HG02884 (cell line): Measurements from ENCODE around the gene PPP1R12A.
"Not testable (repeated sequence)": the region's sequence is repeated elsewhere in the genome, so short reads cannot be mapped to it uniquely, and the experiment has no call there.

Experiments used
- ATAC-seq: cut with Tn5 transposase; IDR thresholded peaks from one replicate; pipeline ENCODE4 v1.9.1; 2021; ENCODE audit warnings: mild to moderate bottlenecking, moderate library complexity; ENCODE audit not compliant: unreplicated experiment

The PPP1R12A gene

GRCh38 chr12:79895804-79896203 lies 39.1 kb downstream of the PPP1R12A start:
- no peak for ATAC-seq

DNA sequence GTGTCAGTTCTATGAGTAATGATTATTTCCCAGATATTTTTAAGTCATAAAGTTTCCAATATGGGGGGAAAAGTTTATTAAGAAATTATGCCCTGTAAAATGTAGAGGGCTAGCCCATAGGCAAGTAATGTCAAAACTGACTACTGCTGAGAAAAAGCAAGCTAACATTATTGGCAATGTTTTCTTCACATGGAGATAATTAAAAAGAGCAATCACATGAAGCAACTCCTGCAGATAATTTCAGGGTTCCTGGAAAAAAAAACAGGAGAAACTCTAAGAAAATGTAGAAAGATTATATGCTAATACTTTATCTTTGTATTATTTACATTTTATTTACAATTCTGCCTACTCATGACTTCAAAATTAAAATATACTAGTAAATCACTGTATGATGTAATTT lies 39.8 kb downstream of the PPP1R12A start:
- ATAC-seq = no peak

- no peak for ATAC-seq
These were observed 43.3 kb downstream of the PPP1R12A start for GRCh38 chr12:79891506-79892162.

DNA sequence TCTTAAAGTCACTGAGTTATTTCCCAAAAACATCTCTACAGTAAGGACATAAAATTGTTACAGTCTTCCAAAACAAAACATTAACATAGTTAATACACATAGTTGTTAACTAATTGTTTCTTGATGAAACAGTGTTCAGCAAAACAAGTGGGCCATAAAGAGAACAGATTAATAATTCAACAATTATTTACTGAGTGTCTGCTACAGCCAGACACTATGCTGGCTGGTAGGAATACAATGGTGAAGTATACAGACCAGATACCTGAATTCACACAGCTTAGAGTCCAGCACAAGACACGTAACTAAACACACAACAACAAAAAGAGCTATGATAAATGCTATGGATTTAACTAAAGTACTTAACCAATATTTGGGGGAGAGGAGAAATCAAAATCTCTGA lies 47.0 kb downstream of the PPP1R12A start:
- ATAC-seq = no peak

GRCh38 chr12:79886917-79887519 lies 47.9 kb downstream of the PPP1R12A start:
- ATAC-seq = no peak

DNA sequence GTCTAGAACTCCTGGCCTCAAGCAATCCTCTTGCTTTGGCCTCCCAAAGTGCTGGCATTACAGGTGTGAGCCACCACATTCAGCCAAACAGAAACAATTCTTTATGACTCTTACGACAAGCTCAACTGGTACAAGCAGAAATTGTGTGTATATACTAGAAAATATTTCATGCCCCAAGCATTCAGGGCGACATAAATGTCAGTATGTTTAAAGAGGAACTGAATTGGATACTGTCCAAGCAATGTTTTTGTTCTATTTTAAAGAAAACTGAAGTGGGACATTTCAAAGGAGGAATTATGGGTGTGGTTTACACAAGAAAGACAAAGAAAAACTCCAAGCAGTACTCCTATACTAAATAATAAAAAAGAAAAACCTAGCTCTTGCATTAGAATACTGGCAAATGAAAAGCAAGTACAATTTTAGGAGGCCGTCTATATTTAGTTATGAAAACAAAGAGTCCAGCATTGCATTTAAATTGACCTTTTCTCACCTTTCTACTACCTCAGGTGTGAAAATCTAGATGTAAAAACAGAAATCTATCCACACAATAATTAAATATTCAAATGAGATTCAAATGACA lies 48.9 kb downstream of the PPP1R12A start:
- ATAC-seq = no peak

GRCh38 chr12:79884401-79885006 lies 50.4 kb downstream of the PPP1R12A start:
- no peak for ATAC-seq

GRCh38 chr12:79883216-79883615 lies 51.7 kb downstream of the PPP1R12A start:
- ATAC-seq = no peak

DNA sequence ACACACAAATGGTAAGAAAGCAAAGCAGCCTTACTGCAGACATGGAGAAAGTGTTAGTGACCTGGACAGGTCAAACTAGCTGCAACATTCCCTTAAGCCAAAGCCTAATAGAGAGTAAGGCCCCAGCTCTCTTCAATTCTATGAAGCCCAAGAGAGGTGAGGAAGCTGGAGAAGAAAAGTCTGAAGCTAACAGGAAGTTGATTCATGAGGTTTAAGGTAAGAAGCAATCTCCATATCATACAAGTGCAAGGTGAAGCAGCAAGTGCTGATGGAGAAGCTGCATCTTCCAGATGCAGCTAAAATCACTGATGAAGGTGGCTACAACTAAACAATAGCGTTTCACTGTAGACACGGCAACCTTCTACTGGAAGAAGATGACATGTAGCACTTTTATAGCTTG lies 53.5 kb downstream of the PPP1R12A start:
- ATAC-seq = no peak

DNA sequence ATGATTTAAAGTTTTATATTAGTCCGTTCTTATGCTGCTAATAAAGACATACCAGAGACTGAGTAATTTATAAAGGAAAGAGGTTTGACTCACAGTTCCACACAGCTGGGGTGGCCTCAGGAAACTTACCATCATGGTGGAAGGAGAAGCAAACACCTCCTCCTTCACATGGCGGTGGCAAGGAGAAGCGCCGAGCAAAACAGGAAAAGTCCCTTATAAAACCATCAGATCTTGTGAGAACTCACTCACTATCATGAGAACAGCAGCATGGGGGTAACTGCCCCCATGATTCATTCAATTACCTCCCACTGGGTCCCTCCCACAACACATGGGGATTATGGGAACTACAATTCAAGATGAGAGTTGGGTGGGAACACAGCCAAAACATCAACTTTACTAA lies 56.4 kb downstream of the PPP1R12A start:
- ATAC-seq = not testable (repeated sequence)

- ATAC-seq = no peak
These were observed 57.7 kb downstream of the PPP1R12A start for GRCh38 chr12:79877246-79877645.

GRCh38 chr12:79874665-79875064 lies 60.2 kb downstream of the PPP1R12A start:
- ATAC-seq = no peak

GRCh38 chr12:79873201-79873600 lies 61.7 kb downstream of the PPP1R12A start:
- peak; percentile 53 for ATAC-seq

DNA sequence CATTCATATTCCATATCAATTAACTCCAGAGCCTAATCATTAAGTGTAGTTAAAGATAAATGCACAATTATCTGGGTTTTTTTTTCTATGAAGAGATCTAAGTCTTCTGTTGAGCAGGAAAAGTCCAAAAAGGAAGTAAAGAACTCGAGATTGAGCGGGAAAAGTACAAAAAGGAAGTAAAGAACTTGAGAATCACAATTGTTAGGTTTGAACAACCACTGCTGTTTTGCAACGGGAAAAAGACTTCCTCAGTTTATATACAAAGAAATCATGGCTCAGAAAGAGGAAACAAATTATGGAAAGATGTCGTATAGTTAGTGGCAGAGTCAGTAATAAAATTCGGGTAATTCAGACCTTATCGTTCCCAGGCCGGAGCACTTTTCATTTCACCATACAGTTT lies 63.3 kb downstream of the PPP1R12A start:
- ATAC-seq = no peak

GRCh38 chr12:79870916-79871315 lies 64.0 kb downstream of the PPP1R12A start:
- no peak for ATAC-seq

DNA sequence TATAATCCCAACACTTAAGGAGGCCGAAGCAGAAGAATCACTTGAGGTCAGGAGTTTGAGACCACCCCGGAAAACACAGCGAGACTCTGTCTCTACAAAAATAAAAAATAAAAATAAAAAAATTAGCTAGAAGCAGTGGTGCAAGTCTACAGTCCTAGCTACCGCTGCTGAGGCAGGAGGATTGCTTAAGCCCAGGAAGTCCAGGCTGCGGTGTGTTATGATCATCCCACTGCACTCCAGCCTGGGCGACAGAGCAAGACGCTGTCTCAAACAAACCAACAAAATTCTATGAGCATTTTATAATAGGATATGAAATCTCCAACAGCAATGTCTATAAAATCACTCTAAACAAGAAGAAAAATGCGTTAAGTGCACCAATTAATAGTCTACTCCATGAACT lies 75.3 kb downstream of the PPP1R12A start:
- ATAC-seq = no peak

DNA sequence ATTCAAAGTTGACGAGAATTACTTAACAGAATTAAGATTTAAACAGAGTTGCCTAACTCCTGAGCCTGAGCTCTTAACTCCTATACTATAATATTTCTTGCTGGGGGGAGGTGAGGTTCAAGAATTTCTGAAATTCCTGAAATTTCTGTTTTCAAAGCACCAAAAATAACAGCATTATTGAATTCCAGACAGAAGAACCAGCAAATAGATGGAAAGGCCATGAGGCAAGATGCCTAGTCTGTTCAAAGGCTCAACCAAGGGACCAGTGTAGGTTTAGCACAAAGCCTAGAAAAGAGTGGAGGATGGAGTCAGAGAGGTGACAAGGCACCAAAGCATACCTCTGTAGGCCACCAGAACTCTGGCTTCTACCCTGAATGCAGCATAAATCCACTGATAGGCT lies 76.4 kb downstream of the PPP1R12A start:
- no peak for ATAC-seq

DNA sequence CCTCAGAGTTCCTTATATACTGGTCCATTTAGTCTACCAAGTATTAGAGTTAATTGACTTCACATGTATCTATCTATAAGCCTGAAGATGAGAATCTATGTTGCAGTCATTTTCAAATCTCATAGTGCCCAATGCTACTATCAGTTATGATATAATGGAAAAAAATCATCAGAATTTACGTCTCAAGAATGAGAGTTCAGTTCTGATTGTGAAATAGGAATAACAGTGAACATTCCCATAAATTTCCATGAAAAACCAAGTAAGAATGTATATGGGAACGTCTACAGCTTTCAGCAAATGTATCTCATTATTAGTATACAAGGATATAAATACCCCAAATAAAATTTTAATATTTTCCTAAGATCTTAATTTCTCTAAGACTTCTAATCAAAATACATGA lies 77.2 kb downstream of the PPP1R12A start:
- no peak for ATAC-seq

GRCh38 chr12:79850610-79851299 lies 84.1 kb downstream of the PPP1R12A start:
- ATAC-seq = no peak

GRCh38 chr12:79848339-79848738 lies 86.6 kb downstream of the PPP1R12A start:
- no peak for ATAC-seq

GRCh38 chr12:79847417-79847816 lies 87.5 kb downstream of the PPP1R12A start:
- ATAC-seq = no peak

DNA sequence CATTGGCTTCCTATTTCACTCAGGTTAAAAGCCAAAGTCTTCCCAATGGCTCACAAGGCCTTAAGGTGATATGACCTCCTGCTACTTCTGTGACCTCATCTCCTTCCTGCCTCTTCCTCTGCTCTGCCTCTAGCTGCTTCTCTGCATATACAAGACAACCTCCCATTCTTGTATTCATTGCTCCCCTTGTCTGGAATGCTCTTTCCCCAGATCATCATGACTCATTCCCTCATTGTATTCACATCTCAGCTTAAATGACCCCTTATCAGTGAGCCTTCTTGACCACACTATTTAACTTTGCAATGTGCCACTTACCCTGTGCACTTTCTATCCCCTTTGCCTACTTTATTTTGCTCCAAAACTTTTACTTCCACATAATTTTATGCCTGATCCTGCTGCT lies 90.2 kb downstream of the PPP1R12A start:
- ATAC-seq = no peak
